Esophagus muscularis mucosa (tissue), 3 donors: ENCODE data around the gene SHC2.

ENCODE experiments used
- CTCF ChIP-seq, 3 experiments: fragments of 200-600 bp in 2 of 3; fragments of 450-650 bp in 1 of 3; sonication (generic) in 2 of 3; IDR thresholded peaks; one replicate each; pipeline ENCODE4 v1.5.1; 2017 to 2019; ENCODE audit warnings: antibody characterized with exemption in 3 of 3, mild to moderate bottlenecking in 2 of 3, moderate library complexity in 1 of 3
- POLR2A ChIP-seq: fragments of 450-650 bp; IDR thresholded peaks from one replicate; pipeline ENCODE4 v1.6.1; 2017; ENCODE audit warnings: antibody characterized with exemption, moderate library complexity, mild to moderate bottlenecking, low read depth
- POLR2AphosphoS5 ChIP-seq, 2 donors: sonication (generic); formaldehyde crosslinking; IDR thresholded peaks; one replicate each; pipeline ENCODE4 v1.6.1; 2017; ENCODE audit warnings: antibody characterized with exemption in 2 of 2

GRCh38 chr19:376111-376470 lies 84.7 kb downstream of the SHC2 start:
- TF ChIP-seq CTCF (IDR thresholded peaks at IDR 0.05) (no peak), POLR2AphosphoS5 (IDR thresholded peaks at IDR 0.05) (no peak), POLR2A (no peak)
